A549 (cell line): ENCODE measurements around the gene MLXIP. TPM values are rescaled to one million over a fixed set of nuclear protein-coding genes. Genes with fewer than 3 reads are reported as not detected.

Experiments
- ATAC-seq, 2 experiments: fragments of 200-7000 bp in 1 of 2; fragments of >200 bp in 1 of 2; cut with Nextera tagmentation in 1 of 2; cut with Tn5 transposase in 1 of 2; 3 replicates each; pipeline versions ENCODE4 v1.8.0 to v1.9.1; 2018 to 2020; ENCODE audit warnings: mild to moderate bottlenecking in 1 of 2, moderate library complexity in 1 of 2
- CTCF ChIA-PET: fragments of 300-600 bp; sonication (Branson Sonifier 250); formaldehyde crosslinking; extraction: SDS; loops from one replicate; lab custom pipeline; 2021; ENCODE audit warnings: antibody characterized with exemption, inconsistent platforms; lab: Yijun Ruan, JAX
- POLR2A ChIA-PET: fragments of 350-600 bp; formaldehyde crosslinking; extraction: SDS; loops from one replicate; lab custom pipeline; 2021; ENCODE audit warnings: antibody characterized with exemption, inconsistent platforms; lab: Yijun Ruan, JAX
- DNase-seq, 2 experiments: peaks; one replicate each; pipeline versions ENCODE4 v3.0.0 to v3.0.0-alpha.2; 2011 to 2016; ENCODE audit warnings: low read depth in 1 of 2, low spot score in 1 of 2
- FAIRE-seq: peaks from 2 replicates; lab custom pipeline; 2011; peaks lifted over from hg19 to GRCh38; lab: Jason Lieb, UNC
- H3K27ac ChIP-seq, 2 experiments: fragments of >200 bp; sonication (Bioruptor Twin); formaldehyde crosslinking; 3 replicates each; pipeline ENCODE4 v1.5.1; 2016 to 2017
- H3K4me1 ChIP-seq: fragments of >200 bp; sonication (Bioruptor Twin); formaldehyde crosslinking; 3 replicates; pipeline ENCODE4 v1.6.1; 2016
- H3K4me2 ChIP-seq: fragments of >200 bp; sonication (Bioruptor Twin); formaldehyde crosslinking; 3 replicates; pipeline ENCODE4 v1.6.1; 2016
- H3K4me3 ChIP-seq: fragments of >200 bp; sonication (Bioruptor Twin); formaldehyde crosslinking; 3 replicates; pipeline ENCODE4 v1.5.1; 2016
- H3K9me3 ChIP-seq: fragments of >200 bp; sonication (Bioruptor Twin); formaldehyde crosslinking; 3 replicates; pipeline ENCODE4 v1.6.1; 2016
- CBX2 ChIP-seq: fragments of 200-600 bp; sonication (generic); IDR thresholded peaks from 2 replicates; pipeline ENCODE4 v1.6.1; 2016; ENCODE audit warnings: low read depth, mild to moderate bottlenecking, borderline replicate concordance
- CBX8 ChIP-seq: fragments of 200-600 bp; sonication (generic); IDR thresholded peaks from 2 replicates; pipeline ENCODE4 v1.6.1; 2016
- CEBPB ChIP-seq, 2 experiments: fragments of >200 bp in 1 of 2; sonication (Bioruptor Twin) in 1 of 2; formaldehyde crosslinking in 1 of 2; IDR thresholded peaks; 2 replicates each; pipeline ENCODE4 v1.6.1; 2012 to 2016
- CHD2 ChIP-seq: fragments of 150-350 bp; IDR thresholded peaks from 2 replicates; pipeline ENCODE4 v1.6.1; 2014; ENCODE audit warnings: low read length; ENCODE audit not compliant: partially characterized antibody
- CHD4 ChIP-seq: fragments of 200-600 bp; sonication (generic); IDR thresholded peaks from 2 replicates; pipeline ENCODE4 v1.6.1; 2016; ENCODE audit warnings: antibody characterized with exemption, mild to moderate bottlenecking, borderline replicate concordance
- EHF ChIP-seq: fragments of 250-450 bp; sonication (Bioruptor Pico); IDR thresholded peaks from 2 replicates; pipeline ENCODE4 v1.5.0; 2020; ENCODE audit warnings: mild to moderate bottlenecking
- EP300 ChIP-seq, 2 experiments: fragments of >200 bp; sonication (Bioruptor Twin); formaldehyde crosslinking; IDR thresholded peaks; 2 replicates in 1 of 2; 3 replicates in 1 of 2; pipeline ENCODE4 v1.6.1; 2016 to 2017
- FOSB ChIP-seq: fragments of 250-450 bp; sonication (Bioruptor Pico); IDR thresholded peaks from 2 replicates; pipeline ENCODE4 v1.5.0; 2020; ENCODE audit warnings: mild to moderate bottlenecking, moderate library complexity
- HEYL ChIP-seq: fragments of 250-450 bp; sonication (Bioruptor Pico); IDR thresholded peaks from 2 replicates; pipeline ENCODE4 v1.8.0; 2021; ENCODE audit warnings: mild to moderate bottlenecking, moderate library complexity
- HOXA7 ChIP-seq: fragments of 250-450 bp; sonication (Bioruptor Pico); IDR thresholded peaks from 2 replicates; pipeline ENCODE4 v1.5.0; 2020; ENCODE audit warnings: mild to moderate bottlenecking, moderate library complexity
- HOXB13 ChIP-seq: fragments of 250-450 bp; sonication (Bioruptor Pico); IDR thresholded peaks from 2 replicates; pipeline ENCODE4 v1.5.0; 2020; ENCODE audit warnings: low read depth, mild to moderate bottlenecking, moderate library complexity
- JUN ChIP-seq, 2 experiments: fragments of >200 bp; sonication (Bioruptor Twin); formaldehyde crosslinking; IDR thresholded peaks; 2 replicates in 1 of 2; 3 replicates in 1 of 2; pipeline ENCODE4 v1.6.1; 2016 to 2017
- MAFK ChIP-seq: fragments of 450-650 bp; IDR thresholded peaks from 2 replicates; pipeline ENCODE4 v1.6.1; 2014; ENCODE audit not compliant: partially characterized antibody
- MAZ ChIP-seq: fragments of 150-350 bp; IDR thresholded peaks from 2 replicates; pipeline ENCODE4 v1.6.1; 2014; ENCODE audit warnings: antibody characterized with exemption, low read depth, low read length, borderline replicate concordance
- MYC ChIP-seq: IDR thresholded peaks from 2 replicates; pipeline ENCODE4 v1.6.1; 2012; ENCODE audit warnings: mild to moderate bottlenecking, inconsistent platforms, low read length, improper control_type of control experiment, borderline replicate concordance
- NPAS2 ChIP-seq: fragments of 250-450 bp; sonication (Bioruptor Pico); IDR thresholded peaks from 2 replicates; pipeline ENCODE4 v1.8.0; 2022; ENCODE audit warnings: mild to moderate bottlenecking, moderate library complexity, borderline replicate concordance
- RCOR1 ChIP-seq: fragments of 150-350 bp; IDR thresholded peaks from 2 replicates; pipeline ENCODE4 v1.6.1; 2014; ENCODE audit warnings: antibody characterized with exemption, low read length, low read depth
- RFX5 ChIP-seq: fragments of 450-650 bp; IDR thresholded peaks from 2 replicates; pipeline ENCODE4 v1.7.1; 2014; ENCODE audit warnings: antibody characterized with exemption, mild to moderate bottlenecking, moderate library complexity
- SMC3 ChIP-seq: fragments of >200 bp; sonication (Bioruptor Twin); formaldehyde crosslinking; IDR thresholded peaks from 3 replicates; pipeline ENCODE4 v1.6.1; 2018; ENCODE audit warnings: inconsistent platforms
- TFCP2L1 ChIP-seq: fragments of 250-450 bp; sonication (Bioruptor Pico); IDR thresholded peaks from 2 replicates; pipeline ENCODE4 v1.5.0; 2021; ENCODE audit warnings: mild to moderate bottlenecking
- ZC3H11A ChIP-seq: fragments of 450-650 bp; IDR thresholded peaks from 2 replicates; pipeline ENCODE4 v1.6.1; 2014; ENCODE audit warnings: antibody characterized with exemption, mild to moderate bottlenecking
- ZFP36 ChIP-seq: fragments of 450-650 bp; IDR thresholded peaks from 2 replicates; pipeline ENCODE4 v1.6.1; 2014; ENCODE audit warnings: borderline replicate concordance; ENCODE audit not compliant: partially characterized antibody
- ZSCAN20 ChIP-seq: fragments of 250-450 bp; sonication (Bioruptor Pico); IDR thresholded peaks from 2 replicates; pipeline ENCODE4 v1.8.0; 2022; ENCODE audit warnings: mild to moderate bottlenecking, moderate library complexity
- WGBS: methylation state at CpG from one replicate; pipeline ENCODE4 v1.1.6; 2017; ENCODE audit errors: missing lambda C conversion rate; 5-methylcytosine and 5-hydroxymethylcytosine counted together
- polyA plus RNA-seq, 4 experiments: library from polyadenylated mRNA; depleted of rRNA in 3 of 4; stranded (reverse); fragments of >200 nt; fragmentation: RNase III in 1 of 4; extraction: RNeasy Plus Mini Kit Qiagen cat#74134 plus additional on column Dnase treatment in 1 of 4; gene quantifications; 2 replicates in 3 of 4; 3 replicates in 1 of 4; pipeline ENCODE4 v1.2.3, GENCODE V29; 2011 to 2017
- TF ChIP-seq, protein P1 (sequence below): fragments of 150-350 bp; IDR thresholded peaks from 2 replicates; pipeline ENCODE4 v1.6.1; 2014; ENCODE audit warnings: low read depth, mild to moderate bottlenecking, low read length
- TF ChIP-seq, protein P2 (sequence below): fragments of 450-650 bp; IDR thresholded peaks from 2 replicates; pipeline ENCODE4 v1.6.1; 2014; ENCODE audit warnings: antibody characterized with exemption
- TF ChIP-seq, protein P3 (sequence below): fragments of >200 bp; sonication (Bioruptor Twin); formaldehyde crosslinking; IDR thresholded peaks from 3 replicates; pipeline ENCODE4 v1.6.1; 2016
- TF ChIP-seq, protein P4 (sequence below): fragments of 250-450 bp; sonication (Bioruptor Pico); IDR thresholded peaks from 2 replicates; pipeline ENCODE4 v1.5.0; 2021; ENCODE audit warnings: mild to moderate bottlenecking, moderate library complexity, borderline replicate concordance
- TF ChIP-seq, protein P5 (sequence below): IDR thresholded peaks from 2 replicates; pipeline ENCODE4 v1.6.1; 2012

The MLXIP gene
- polyA plus RNA-seq, 2 of the 4 experiments (the other 2 are of a cell fraction): 7.0 to 21.4 TPM

DNA sequence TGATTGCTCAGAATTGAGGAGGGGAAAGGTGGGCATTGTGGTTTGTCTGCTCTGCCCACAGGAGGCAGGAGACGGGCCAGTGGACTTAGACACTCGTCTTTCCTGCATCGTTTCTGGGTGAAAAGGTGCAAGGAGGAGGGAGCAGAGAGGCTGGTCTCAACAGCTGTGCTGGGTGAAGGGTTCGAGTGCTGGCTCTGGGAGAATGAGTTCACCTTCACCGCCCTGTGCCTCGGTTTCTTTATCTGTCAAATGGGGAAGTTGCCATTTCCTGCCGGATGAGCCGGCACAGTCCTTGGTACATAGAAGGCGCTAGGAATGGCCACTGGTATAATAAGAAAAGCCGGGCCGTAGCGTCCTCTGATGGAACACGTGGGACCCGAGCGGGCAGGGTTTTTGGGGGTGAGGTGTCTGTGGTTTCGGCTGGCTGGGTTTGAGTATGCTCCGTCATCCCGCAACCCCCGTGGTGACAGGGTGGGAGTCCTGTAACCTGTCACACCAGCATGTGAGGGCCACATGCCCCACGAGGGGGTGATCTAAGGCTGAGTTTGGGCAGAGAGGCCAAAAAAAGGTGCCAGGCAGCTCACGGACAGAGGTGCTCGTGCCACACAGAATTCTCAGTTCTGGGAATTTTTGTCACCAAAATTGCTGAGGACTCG lies 49.5 kb upstream of the MLXIP start:
- ChIA-PET POLR2A (interaction anchor here (0.6 kb wide), 1 partner anchor 37 kb away, joined by 3 read pairs; no protein-coding TSS in a partner anchor), CTCF (interaction anchor here (0.6 to 2.9 kb wide), 6 partner anchors 23 to 138 kb away, joined by 3 to 10 read pairs (median 4); no protein-coding TSS in a partner anchor)
- WGBS: 90% methylated on average over 23 of the region's 23 CpGs
- Histone ChIP-seq H3K4me3 (no peak overlapping the region), H3K4me1 (peaks cover 5% of the 10 kb centered on the region), H3K9me3 (no peaks in the 10 kb centered on the region), H3K4me2 (no peak overlapping the region), H3K27ac (no peak overlapping the region)
- FAIRE-seq (no peak), DNase-seq (no peak), ATAC-seq (no peak)
- TF ChIP-seq NPAS2: no peak
- no peak for TF ChIP-seq SMC3
- TF ChIP-seq CHD4: no peak
- TF ChIP-seq, protein P1, sequence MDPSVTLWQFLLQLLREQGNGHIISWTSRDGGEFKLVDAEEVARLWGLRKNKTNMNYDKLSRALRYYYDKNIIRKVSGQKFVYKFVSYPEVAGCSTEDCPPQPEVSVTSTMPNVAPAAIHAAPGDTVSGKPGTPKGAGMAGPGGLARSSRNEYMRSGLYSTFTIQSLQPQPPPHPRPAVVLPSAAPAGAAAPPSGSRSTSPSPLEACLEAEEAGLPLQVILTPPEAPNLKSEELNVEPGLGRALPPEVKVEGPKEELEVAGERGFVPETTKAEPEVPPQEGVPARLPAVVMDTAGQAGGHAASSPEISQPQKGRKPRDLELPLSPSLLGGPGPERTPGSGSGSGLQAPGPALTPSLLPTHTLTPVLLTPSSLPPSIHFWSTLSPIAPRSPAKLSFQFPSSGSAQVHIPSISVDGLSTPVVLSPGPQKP: no peak
- no peak for TF ChIP-seq EHF (CRISPR knock-in tag)
- no peak for TF ChIP-seq RCOR1
- TF ChIP-seq EP300 (IDR thresholded peaks at IDR 0.05): no peak
- no peak for TF ChIP-seq MYC
- TF ChIP-seq, protein P2, sequence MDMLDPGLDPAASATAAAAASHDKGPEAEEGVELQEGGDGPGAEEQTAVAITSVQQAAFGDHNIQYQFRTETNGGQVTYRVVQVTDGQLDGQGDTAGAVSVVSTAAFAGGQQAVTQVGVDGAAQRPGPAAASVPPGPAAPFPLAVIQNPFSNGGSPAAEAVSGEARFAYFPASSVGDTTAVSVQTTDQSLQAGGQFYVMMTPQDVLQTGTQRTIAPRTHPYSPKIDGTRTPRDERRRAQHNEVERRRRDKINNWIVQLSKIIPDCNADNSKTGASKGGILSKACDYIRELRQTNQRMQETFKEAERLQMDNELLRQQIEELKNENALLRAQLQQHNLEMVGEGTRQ: no peak
- TF ChIP-seq CBX2: no peak
- TF ChIP-seq FOSB: no peak
- no peak for TF ChIP-seq ZSCAN20 (CRISPR knock-in tag)
- no peak for TF ChIP-seq CHD2
- no peak for TF ChIP-seq JUN (IDR thresholded peaks at IDR 0.05)
- no peak for TF ChIP-seq HOXA7 (CRISPR knock-in tag)
- TF ChIP-seq ZFP36: no peak
- no peak for TF ChIP-seq RFX5
- TF ChIP-seq HOXB13: no peak
- no peak for TF ChIP-seq MAZ
- no peak for TF ChIP-seq HEYL (CRISPR knock-in tag)

DNA sequence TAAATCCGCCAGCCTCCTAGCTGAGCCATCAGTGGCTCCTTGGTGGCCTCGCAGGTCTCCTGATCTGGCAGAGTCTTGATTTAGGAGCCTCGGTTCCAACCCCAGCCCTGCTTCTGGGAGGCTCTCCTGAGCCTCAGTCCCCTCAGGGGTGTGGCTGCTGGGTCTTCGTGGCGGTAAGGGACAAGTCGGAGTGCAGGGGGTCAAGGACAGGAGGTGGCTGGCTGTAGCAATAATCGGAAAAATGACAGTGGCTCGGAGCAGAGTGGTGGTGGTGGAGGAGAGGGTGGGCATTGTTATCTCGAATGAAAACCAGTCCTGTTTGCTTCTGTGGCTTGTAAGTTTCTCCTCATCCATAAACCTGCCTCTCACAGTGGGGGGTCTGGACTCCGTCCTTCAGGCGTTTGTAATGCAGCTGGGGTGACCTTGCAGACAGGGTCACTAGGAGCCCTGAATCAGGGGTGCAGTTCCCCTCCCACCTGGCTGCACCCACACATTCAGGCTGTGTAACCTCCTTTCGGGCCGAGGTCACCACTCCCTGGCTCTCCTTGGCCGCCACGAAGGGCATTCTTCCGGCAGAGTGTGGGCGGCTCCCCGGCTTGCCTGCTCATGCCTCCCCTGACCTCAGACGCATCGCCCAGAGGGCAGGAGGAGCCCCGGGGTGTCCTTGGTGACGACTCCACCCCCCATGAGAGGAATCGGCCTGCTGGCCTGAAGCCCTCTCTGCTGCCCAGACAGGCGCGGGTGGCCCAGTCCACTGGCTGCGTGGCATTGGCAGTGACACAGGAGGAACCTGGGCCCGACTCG lies 48.7 kb upstream of the MLXIP start:
- POLR2A ChIA-PET: no interaction called here

More for the DNA sequence above, 48.7 kb upstream of the MLXIP start:
- no peak overlapping the region for H3K4me2 ChIP-seq
- no peaks in the 10 kb centered on the region for H3K9me3 ChIP-seq
- DNase-seq (no peak), FAIRE-seq (no peak), ATAC-seq (no peak)
- CTCF ChIA-PET: interaction anchor here (0.6 to 2.9 kb wide), 6 partner anchors 24 to 161 kb away, joined by 3 to 10 read pairs (median 5); no protein-coding TSS in a partner anchor
- no peaks in the 10 kb centered on the region for H3K4me1 ChIP-seq
- TF ChIP-seq, protein P3, sequence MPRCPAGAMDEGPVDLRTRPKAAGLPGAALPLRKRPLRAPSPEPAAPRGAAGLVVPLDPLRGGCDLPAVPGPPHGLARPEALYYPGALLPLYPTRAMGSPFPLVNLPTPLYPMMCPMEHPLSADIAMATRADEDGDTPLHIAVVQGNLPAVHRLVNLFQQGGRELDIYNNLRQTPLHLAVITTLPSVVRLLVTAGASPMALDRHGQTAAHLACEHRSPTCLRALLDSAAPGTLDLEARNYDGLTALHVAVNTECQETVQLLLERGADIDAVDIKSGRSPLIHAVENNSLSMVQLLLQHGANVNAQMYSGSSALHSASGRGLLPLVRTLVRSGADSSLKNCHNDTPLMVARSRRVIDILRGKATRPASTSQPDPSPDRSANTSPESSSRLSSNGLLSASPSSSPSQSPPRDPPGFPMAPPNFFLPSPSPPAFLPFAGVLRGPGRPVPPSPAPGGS: no peak
- no peak for TF ChIP-seq FOSB
- no peak for TF ChIP-seq SMC3
- TF ChIP-seq CEBPB (IDR thresholded peaks at IDR 0.05): no peak
- TF ChIP-seq ZC3H11A: no peak
- no peak for TF ChIP-seq HEYL (CRISPR knock-in tag)
- TF ChIP-seq, protein P4, sequence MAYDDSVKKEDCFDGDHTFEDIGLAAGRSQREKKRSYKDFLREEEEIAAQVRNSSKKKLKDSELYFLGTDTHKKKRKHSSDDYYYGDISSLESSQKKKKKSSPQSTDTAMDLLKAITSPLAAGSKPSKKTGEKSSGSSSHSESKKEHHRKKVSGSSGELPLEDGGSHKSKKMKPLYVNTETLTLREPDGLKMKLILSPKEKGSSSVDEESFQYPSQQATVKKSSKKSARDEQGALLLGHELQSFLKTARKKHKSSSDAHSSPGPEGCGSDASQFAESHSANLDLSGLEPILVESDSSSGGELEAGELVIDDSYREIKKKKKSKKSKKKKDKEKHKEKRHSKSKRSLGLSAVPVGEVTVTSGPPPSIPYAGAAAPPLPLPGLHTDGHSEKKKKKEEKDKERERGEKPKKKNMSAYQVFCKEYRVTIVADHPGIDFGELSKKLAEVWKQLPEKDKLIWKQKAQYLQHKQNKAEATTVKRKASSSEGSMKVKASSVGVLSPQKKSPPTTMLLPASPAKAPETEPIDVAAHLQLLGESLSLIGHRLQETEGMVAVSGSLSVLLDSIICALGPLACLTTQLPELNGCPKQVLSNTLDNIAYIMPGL (CRISPR knock-in tag): no peak
- TF ChIP-seq, protein P1: no peak
- TF ChIP-seq TFCP2L1 (CRISPR knock-in tag): no peak
- no peak for TF ChIP-seq CBX8
- no peak for TF ChIP-seq ZSCAN20 (CRISPR knock-in tag)
- TF ChIP-seq HOXB13: no peak
- TF ChIP-seq, protein P5, sequence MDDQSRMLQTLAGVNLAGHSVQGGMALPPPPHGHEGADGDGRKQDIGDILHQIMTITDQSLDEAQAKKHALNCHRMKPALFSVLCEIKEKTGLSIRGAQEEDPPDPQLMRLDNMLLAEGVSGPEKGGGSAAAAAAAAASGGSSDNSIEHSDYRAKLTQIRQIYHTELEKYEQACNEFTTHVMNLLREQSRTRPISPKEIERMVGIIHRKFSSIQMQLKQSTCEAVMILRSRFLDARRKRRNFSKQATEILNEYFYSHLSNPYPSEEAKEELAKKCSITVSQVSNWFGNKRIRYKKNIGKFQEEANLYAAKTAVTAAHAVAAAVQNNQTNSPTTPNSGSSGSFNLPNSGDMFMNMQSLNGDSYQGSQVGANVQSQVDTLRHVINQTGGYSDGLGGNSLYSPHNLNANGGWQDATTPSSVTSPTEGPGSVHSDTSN: no peak
- TF ChIP-seq MAFK: no peak
- TF ChIP-seq CBX2: no peak
- H3K27ac ChIP-seq: peak overlapping the region in 1 of 2 experiments; percentile 21; a peak in 1 of 6 replicates
- H3K4me3 ChIP-seq: no peak overlapping the region
- 86% methylated on average over 25 of the region's 28 CpGs for WGBS
